ENCODE results near the gene OMP. TPM values are rescaled to one million over a fixed set of nuclear protein-coding genes. Genes with fewer than 3 reads are reported as not detected.

Gene OMP
- total and polyA plus RNA-seq, 2 of the 13 experiments (the other 11 are each of a cell fraction or from before 2014, with no cell fraction given), result not detected

- POLR2A ChIA-PET, result interaction anchor here (0.6 to 1.9 kb wide), 4 partner anchors 9 to 60 kb away, joined by 3 to 16 read pairs (median 7); partner anchors contain the start of gene CAPN5
- Histone ChIP-seq H3K9ac (ENCODE audit: insufficient read depth, low read depth, low read length) (no peak overlapping the region), H3K27ac (ENCODE audit: extremely low read length, insufficient read depth, low read length) (no peak overlapping the region), H3K4me2 (ENCODE audit: low read depth, low read length) (no peak overlapping the region), H3K27me3 (ENCODE audit: control insufficient read depth in 1 of 2, insufficient read depth in 2 of 2, low read length in 2 of 2) (no peaks in the 10 kb centered on the region; a peak in 1 of 5 replicates), H3K4me3 (replicated peaks in 1 of 3; ENCODE audit: insufficient read depth in 1 of 3, low read depth in 2 of 3, low read length in 3 of 3) (no peak overlapping the region), H3K36me3 (replicated peaks in 1 of 2; ENCODE audit: control insufficient read depth in 1 of 2, insufficient read depth in 2 of 2, low read length in 2 of 2) (no peaks in the 10 kb centered on the region), H2AFZ (ENCODE audit: low read length) (no peak overlapping the region), H3K9me3 (ENCODE audit: low read length) (no peaks in the 10 kb centered on the region), H3K79me2 (ENCODE audit: insufficient read depth, low read length) (no peaks in the 10 kb centered on the region), H3K4me1 (ENCODE audit: insufficient read depth, low read length) (peaks cover 38% of the 10 kb centered on the region), H4K20me1 (ENCODE audit: insufficient read depth, low read length) (no peaks in the 10 kb centered on the region)
- DNase-seq (ENCODE audit: low spot score) (peak; percentile 60), FAIRE-seq (peak; percentile 81), ATAC-seq (peak; percentile 62)
- CTCF ChIA-PET (ENCODE audit: low intra/inter-chr PET ratio, low total read pairs), result interaction anchor here (0.8 to 4.2 kb wide), 7 partner anchors 18 to 281 kb away, joined by 3 to 85 read pairs (median 3); partner anchors contain the start of gene CAPN5
- WGBS (ENCODE audit: low lambda C conversion rate), result 34% methylated on average over 5 of the region's 9 CpGs
- in situ Hi-C loops (cut with HindIII; ENCODE audit: extremely low pct_ligation_motif_present, low pct_unique_long_range_greater_than_20kb), result loop anchor here (5.0 kb wide), 2 partner anchors 44 to 174 kb away; no protein-coding TSS in a partner anchor
- intact Hi-C loops (cut with micrococcal nuclease; ENCODE audit: unreplicated experiment), result loop anchor here (1.0 to 10.0 kb wide), 2 partner anchors 25 to 287 kb away; partner anchors contain the start of gene CAPN5
- BruUV-seq (replicated peaks), result no TSS peak
- TF ChIP-seq ZKSCAN1 (IDR thresholded peaks at IDR 0.05; ENCODE audit: low read length), result no peak
- no peak for TF ChIP-seq ZSCAN25 (CRISPR knock-in tag; IDR thresholded peaks at IDR 0.05)
- no peak for TF ChIP-seq PPARG (CRISPR knock-in tag; conservative IDR thresholded peaks at IDR 0.05)
- TF ChIP-seq MAFG (CRISPR knock-in tag; IDR thresholded peaks at IDR 0.05), result no peak
- TF ChIP-seq, protein P1, sequence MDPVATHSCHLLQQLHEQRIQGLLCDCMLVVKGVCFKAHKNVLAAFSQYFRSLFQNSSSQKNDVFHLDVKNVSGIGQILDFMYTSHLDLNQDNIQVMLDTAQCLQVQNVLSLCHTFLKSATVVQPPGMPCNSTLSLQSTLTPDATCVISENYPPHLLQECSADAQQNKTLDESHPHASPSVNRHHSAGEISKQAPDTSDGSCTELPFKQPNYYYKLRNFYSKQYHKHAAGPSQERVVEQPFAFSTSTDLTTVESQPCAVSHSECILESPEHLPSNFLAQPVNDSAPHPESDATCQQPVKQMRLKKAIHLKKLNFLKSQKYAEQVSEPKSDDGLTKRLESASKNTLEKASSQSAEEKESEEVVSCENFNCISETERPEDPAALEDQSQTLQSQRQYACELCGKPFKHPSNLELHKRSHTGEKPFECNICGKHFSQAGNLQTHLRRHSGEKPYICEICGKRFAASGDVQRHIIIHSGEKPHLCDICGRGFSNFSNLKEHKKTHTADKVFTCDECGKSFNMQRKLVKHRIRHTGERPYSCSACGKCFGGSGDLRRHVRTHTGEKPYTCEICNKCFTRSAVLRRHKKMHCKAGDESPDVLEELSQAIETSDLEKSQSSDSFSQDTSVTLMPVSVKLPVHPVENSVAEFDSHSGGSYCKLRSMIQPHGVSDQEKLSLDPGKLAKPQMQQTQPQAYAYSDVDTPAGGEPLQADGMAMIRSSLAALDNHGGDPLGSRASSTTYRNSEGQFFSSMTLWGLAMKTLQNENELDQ (CRISPR knock-in tag; IDR thresholded peaks at IDR 0.05; ENCODE audit: borderline replicate concordance), result no peak
- no peak for TF ChIP-seq POLR2AphosphoS5 (IDR thresholded peaks at IDR 0.05; ENCODE audit: low read depth, low read length)
- no peak for TF ChIP-seq ISX (CRISPR knock-in tag; conservative IDR thresholded peaks at IDR 0.05)
- TF ChIP-seq DMAP1 (CRISPR knock-in tag; IDR thresholded peaks at IDR 0.05), result no peak
- TF ChIP-seq, protein P2, sequence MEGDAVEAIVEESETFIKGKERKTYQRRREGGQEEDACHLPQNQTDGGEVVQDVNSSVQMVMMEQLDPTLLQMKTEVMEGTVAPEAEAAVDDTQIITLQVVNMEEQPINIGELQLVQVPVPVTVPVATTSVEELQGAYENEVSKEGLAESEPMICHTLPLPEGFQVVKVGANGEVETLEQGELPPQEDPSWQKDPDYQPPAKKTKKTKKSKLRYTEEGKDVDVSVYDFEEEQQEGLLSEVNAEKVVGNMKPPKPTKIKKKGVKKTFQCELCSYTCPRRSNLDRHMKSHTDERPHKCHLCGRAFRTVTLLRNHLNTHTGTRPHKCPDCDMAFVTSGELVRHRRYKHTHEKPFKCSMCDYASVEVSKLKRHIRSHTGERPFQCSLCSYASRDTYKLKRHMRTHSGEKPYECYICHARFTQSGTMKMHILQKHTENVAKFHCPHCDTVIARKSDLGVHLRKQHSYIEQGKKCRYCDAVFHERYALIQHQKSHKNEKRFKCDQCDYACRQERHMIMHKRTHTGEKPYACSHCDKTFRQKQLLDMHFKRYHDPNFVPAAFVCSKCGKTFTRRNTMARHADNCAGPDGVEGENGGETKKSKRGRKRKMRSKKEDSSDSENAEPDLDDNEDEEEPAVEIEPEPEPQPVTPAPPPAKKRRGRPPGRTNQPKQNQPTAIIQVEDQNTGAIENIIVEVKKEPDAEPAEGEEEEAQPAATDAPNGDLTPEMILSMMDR (CRISPR knock-in tag; IDR thresholded peaks at IDR 0.05), result peak; percentile 97
- TF ChIP-seq ZNF138 (CRISPR knock-in tag; IDR thresholded peaks at IDR 0.05; ENCODE audit: low read depth), result no peak
- 0 out of 2 replicates have a peak, but pooled peaks have one; percentile 52 for TF ChIP-seq ZNF124 (CRISPR knock-in tag; IDR thresholded peaks at IDR 0.05)
- no peak for TF ChIP-seq U2AF1 (optimal IDR thresholded peaks at IDR 0.05; ENCODE audit: low read depth, low read length)
- no peak for TF ChIP-seq SOX13 (IDR thresholded peaks at IDR 0.05)
- no peak for TF ChIP-seq SOX13 (CRISPR knock-in tag; conservative IDR thresholded peaks at IDR 0.05 in 1 of 2, IDR thresholded peaks at IDR 0.05 in 1 of 2)
- no peak for TF ChIP-seq NFE2 (CRISPR knock-in tag; IDR thresholded peaks at IDR 0.05)
- TF ChIP-seq MED1 (CRISPR knock-in tag; IDR thresholded peaks at IDR 0.05), result 0 out of 2 replicates have a peak, but pooled peaks have one; percentile 17
- TF ChIP-seq ZNF883 (CRISPR knock-in tag; IDR thresholded peaks at IDR 0.05; ENCODE audit: not compliant biosample characterization), result no peak
- no peak for TF ChIP-seq ZNF451 (CRISPR knock-in tag; IDR thresholded peaks at IDR 0.05)
- TF ChIP-seq AKAP8 (CRISPR knock-in tag; IDR thresholded peaks at IDR 0.05), result no peak
- TF ChIP-seq ELF1 (CRISPR knock-in tag; IDR thresholded peaks at IDR 0.05), result no peak
- no peak for TF ChIP-seq ARNT2 (CRISPR knock-in tag; IDR thresholded peaks at IDR 0.05; ENCODE audit: low read depth)
- no peak for TF ChIP-seq MAF1 (CRISPR knock-in tag; IDR thresholded peaks at IDR 0.05; ENCODE audit: borderline replicate concordance)
- no peak for TF ChIP-seq ZFP36L1 (CRISPR knock-in tag; IDR thresholded peaks at IDR 0.05)
Measured at GRCh38 chr11:77091146-77091940, 11.3 kb upstream of the OMP start.

Measured in HepG2 (cell line).